GM23248 (cell line): Measurements from ENCODE around the gene ADGRL3. TPM values are rescaled to one million over a fixed set of nuclear protein-coding genes. Genes with fewer than 3 reads are reported as not detected.

ENCODE experiments used
- DNase-seq: peaks from one replicate; pipeline ENCODE4 v3.0.0-alpha.2; 2015
- H2AFZ ChIP-seq: fragments of 200-600 bp; sonication (generic); 2 replicates; pipeline ENCODE4 v1.6.1; 2016; ENCODE audit warnings: antibody characterized with exemption
- H3F3A ChIP-seq: fragments of 200-600 bp; sonication (generic); 2 replicates; pipeline ENCODE4 v1.6.1; 2016; ENCODE audit warnings: mild to moderate bottlenecking, antibody characterized with exemption, mixed run types; ENCODE audit not compliant: insufficient read depth
- H3K27ac ChIP-seq: fragments of 200-600 bp; sonication (generic); 2 replicates; pipeline ENCODE4 v1.5.1; 2016; ENCODE audit warnings: mild to moderate bottlenecking
- H3K27me3 ChIP-seq: fragments of 200-600 bp; sonication (generic); replicated peaks from 2 replicates; pipeline ENCODE4 v1.6.1; 2016; ENCODE audit warnings: mild to moderate bottlenecking; ENCODE audit not compliant: insufficient read depth
- H3K36me3 ChIP-seq: fragments of 200-600 bp; sonication (generic); 2 replicates; pipeline ENCODE4 v1.6.1; 2016; ENCODE audit warnings: low read depth, mild to moderate bottlenecking
- H3K4me1 ChIP-seq: fragments of 200-600 bp; sonication (generic); 2 replicates; pipeline ENCODE4 v1.6.1; 2016; ENCODE audit warnings: mild to moderate bottlenecking; ENCODE audit not compliant: insufficient read depth
- H3K4me2 ChIP-seq: fragments of 200-600 bp; sonication (generic); one replicate; pipeline ENCODE4 v1.6.1; 2016; ENCODE audit warnings: mild to moderate bottlenecking; ENCODE audit not compliant: unreplicated experiment
- H3K4me3 ChIP-seq: fragments of 200-600 bp; sonication (generic); 2 replicates; pipeline ENCODE4 v1.5.1; 2016; ENCODE audit warnings: mild to moderate bottlenecking
- H3K79me2 ChIP-seq: fragments of 200-600 bp; sonication (generic); 2 replicates; pipeline ENCODE4 v1.6.1; 2016; ENCODE audit warnings: mild to moderate bottlenecking; ENCODE audit not compliant: insufficient read depth
- H3K9ac ChIP-seq: fragments of 200-600 bp; sonication (generic); 2 replicates; pipeline ENCODE4 v1.6.1; 2016; ENCODE audit warnings: mild to moderate bottlenecking
- H3K9me2 ChIP-seq: fragments of 200-600 bp; sonication (generic); 2 replicates; pipeline ENCODE4 v1.6.1; 2016; ENCODE audit warnings: mixed run types, mild to moderate bottlenecking, moderate library complexity; ENCODE audit not compliant: insufficient read depth
- H3K9me3 ChIP-seq: fragments of 200-600 bp; sonication (generic); one replicate; pipeline ENCODE4 v1.6.1; 2017; ENCODE audit warnings: low read depth
- H4K20me1 ChIP-seq: fragments of 200-600 bp; sonication (generic); 2 replicates; pipeline ENCODE4 v1.6.0; 2016; ENCODE audit not compliant: insufficient read depth
- EZH2 ChIP-seq: fragments of 200-600 bp; sonication (generic); IDR thresholded peaks from 2 replicates; pipeline ENCODE4 v1.6.1; 2018; ENCODE audit warnings: antibody characterized with exemption, mild to moderate bottlenecking; ENCODE audit not compliant: insufficient read depth, poor library complexity, severe bottlenecking
- EZH2phosphoT487 ChIP-seq: fragments of 200-600 bp; sonication (generic); IDR thresholded peaks from 2 replicates; pipeline ENCODE4 v1.6.1; 2018; ENCODE audit warnings: antibody characterized with exemption, moderate library complexity, mild to moderate bottlenecking, low read depth; ENCODE audit not compliant: insufficient read depth
- WGBS, 2 experiments: methylation state at CpG; one replicate each; pipeline ENCODE4 v1.1.6; 2015 to 2017; ENCODE audit warnings: low lambda C conversion rate in 2 of 2, low coverage in 1 of 2; ENCODE audit errors: missing lambda C conversion rate in 2 of 2; 5-methylcytosine and 5-hydroxymethylcytosine counted together
- in situ Hi-C: fragments of 300-500 bp; cut with MboI; formaldehyde crosslinking; loops from 2 replicates; pipeline ENCODE4 v1.15.0; 2020
- polyA plus RNA-seq: library from polyadenylated mRNA; unstranded; fragments of >200 nt; fragmentation: Nextera tagmentation; extraction: Ambion mirVana; gene quantifications from 2 replicates; pipeline ENCODE4 v1.2.1, GENCODE V29; 2016
- total RNA-seq: library from RNA; depleted of rRNA; stranded (reverse); fragments of >200 nt; shearing (Covaris generic); gene quantifications from 2 replicates; pipeline ENCODE4 v1.2.3, GENCODE V29; 2014

The ADGRL3 gene
- total and polyA plus RNA-seq, 2 experiments from 2014 or later: not detected

DNA sequence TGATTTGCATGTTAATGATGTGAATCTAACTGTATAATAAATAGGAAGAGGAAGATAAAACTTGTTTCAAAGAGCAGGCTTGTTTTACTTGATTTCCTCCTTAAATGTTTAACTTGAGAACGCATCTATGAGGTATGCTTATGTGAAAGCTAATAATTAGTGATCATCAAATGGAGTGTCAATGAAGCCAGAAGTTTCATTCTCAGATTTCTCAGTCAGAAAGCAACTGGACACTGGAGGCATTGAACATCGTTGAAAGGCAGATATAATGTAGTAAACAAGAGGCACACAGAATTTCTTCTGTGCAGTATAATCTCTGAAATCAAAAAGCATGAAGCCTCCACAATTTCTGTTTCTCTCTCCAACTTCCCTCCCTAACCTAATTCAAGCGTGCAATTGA is 672.9 kb downstream of the ADGRL3 start:
- no peak overlapping the region for H3K27ac ChIP-seq
- H3K9me2 ChIP-seq: no peaks in the 10 kb centered on the region
- H3K4me3 ChIP-seq: no peak overlapping the region
- no peaks in the 10 kb centered on the region for H4K20me1 ChIP-seq
- no peaks in the 10 kb centered on the region for H3K27me3 ChIP-seq
- DNase-seq: no peak
- no peaks in the 10 kb centered on the region for H3K36me3 ChIP-seq
- H2AFZ ChIP-seq: no peak overlapping the region
- H3K79me2 ChIP-seq: no peaks in the 10 kb centered on the region
- 9 to 12% methylated on average over 3 of the region's 3 CpGs for WGBS, 2 experiments
- H3F3A ChIP-seq: no peaks in the 10 kb centered on the region
- in situ Hi-C loops: no loop called here
- no peak overlapping the region for H3K9ac ChIP-seq
- H3K9me3 ChIP-seq: no peaks in the 10 kb centered on the region
- H3K4me1 ChIP-seq: no peaks in the 10 kb centered on the region
- no peak for TF ChIP-seq EZH2phosphoT487
- TF ChIP-seq EZH2: no peak
- no peak overlapping the region for H3K4me2 ChIP-seq

DNA sequence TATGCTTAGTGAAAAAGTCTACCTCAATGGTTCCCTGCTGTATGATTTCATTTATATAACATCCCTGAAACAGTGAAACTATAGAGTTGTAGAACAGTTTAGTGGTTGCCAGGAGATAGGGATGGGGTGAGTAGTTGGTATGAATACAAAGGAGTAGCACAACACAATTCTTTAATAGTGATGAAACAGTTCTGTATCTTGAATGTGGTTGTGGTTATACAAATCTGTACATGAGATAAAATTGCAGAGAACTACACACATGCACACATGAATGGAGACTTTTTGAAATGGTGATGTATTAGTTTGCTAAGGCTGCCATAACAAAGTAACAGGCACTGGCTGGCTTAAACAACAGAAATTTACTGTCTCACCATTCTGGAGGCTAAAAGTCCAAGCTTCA is 677.1 kb downstream of the ADGRL3 start:
- Histone ChIP-seq H3K9me2 (no peaks in the 10 kb centered on the region), H2AFZ (no peak overlapping the region), H3F3A (no peaks in the 10 kb centered on the region), H3K4me1 (no peaks in the 10 kb centered on the region), H3K9ac (no peak overlapping the region), H3K4me3 (no peak overlapping the region), H3K9me3 (no peaks in the 10 kb centered on the region), H3K4me2 (no peak overlapping the region), H3K79me2 (no peaks in the 10 kb centered on the region), H3K36me3 (no peaks in the 10 kb centered on the region), H3K27me3 (no peaks in the 10 kb centered on the region), H4K20me1 (no peaks in the 10 kb centered on the region), H3K27ac (no peak overlapping the region)
- no peak for TF ChIP-seq EZH2
- TF ChIP-seq EZH2phosphoT487: no peak
- DNase-seq: no peak
- in situ Hi-C loops: no loop called here

- H3F3A ChIP-seq: no peaks in the 10 kb centered on the region
- H3K79me2 ChIP-seq: no peaks in the 10 kb centered on the region
- no peak overlapping the region for H3K9ac ChIP-seq
- no peaks in the 10 kb centered on the region for H3K4me1 ChIP-seq
- WGBS, 2 experiments: 21 to 22% methylated on average over 2 of the region's 2 CpGs
- H3K4me3 ChIP-seq: no peak overlapping the region
- in situ Hi-C loops: no loop called here
- H3K27ac ChIP-seq: no peak overlapping the region
- no peak overlapping the region for H3K4me2 ChIP-seq
- H3K36me3 ChIP-seq: no peaks in the 10 kb centered on the region
- no peak for DNase-seq
- no peaks in the 10 kb centered on the region for H3K9me2 ChIP-seq
- no peaks in the 10 kb centered on the region for H4K20me1 ChIP-seq
- TF ChIP-seq EZH2phosphoT487 (no peak), EZH2 (no peak)
- H3K9me3 ChIP-seq: no peaks in the 10 kb centered on the region
- H3K27me3 ChIP-seq: no peaks in the 10 kb centered on the region
- H2AFZ ChIP-seq: no peak overlapping the region
Measured at GRCh38 chr4:61877893-61878292, 677.8 kb downstream of the ADGRL3 start.

GRCh38 chr4:61882381-61882780 is 682.3 kb downstream of the ADGRL3 start:
- in situ Hi-C loops: no loop called here
- no peak overlapping the region for H3K4me3 ChIP-seq
- no peaks in the 10 kb centered on the region for H3K36me3 ChIP-seq
- H3K27ac ChIP-seq: no peak overlapping the region
- H3K9me3 ChIP-seq: no peaks in the 10 kb centered on the region
- no peak overlapping the region for H2AFZ ChIP-seq
- no peaks in the 10 kb centered on the region for H3K9me2 ChIP-seq
- WGBS, 2 experiments: 43 to 46% methylated on average over 2 of the region's 2 CpGs
- no peak for TF ChIP-seq EZH2
- no peak for TF ChIP-seq EZH2phosphoT487
- DNase-seq: no peak
- H3K27me3 ChIP-seq: no peaks in the 10 kb centered on the region
- H3K4me2 ChIP-seq: no peak overlapping the region
- no peaks in the 10 kb centered on the region for H3F3A ChIP-seq
- H3K79me2 ChIP-seq: no peaks in the 10 kb centered on the region
- no peaks in the 10 kb centered on the region for H4K20me1 ChIP-seq
- H3K9ac ChIP-seq: no peak overlapping the region
- H3K4me1 ChIP-seq: no peaks in the 10 kb centered on the region

GRCh38 chr4:61886131-61886530 is 686.0 kb downstream of the ADGRL3 start:
- no peak overlapping the region for H3K27ac ChIP-seq
- WGBS, 2 experiments: 27 to 38% methylated on average over 1 of the region's 1 CpG
- no peaks in the 10 kb centered on the region for H4K20me1 ChIP-seq
- DNase-seq: no peak
- H3K4me2 ChIP-seq: no peak overlapping the region
- H2AFZ ChIP-seq: no peak overlapping the region
- no peak overlapping the region for H3K9ac ChIP-seq
- H3K9me3 ChIP-seq: no peaks in the 10 kb centered on the region
- H3K36me3 ChIP-seq: no peaks in the 10 kb centered on the region
- no peaks in the 10 kb centered on the region for H3K79me2 ChIP-seq
- H3K4me1 ChIP-seq: no peaks in the 10 kb centered on the region
- no peak for TF ChIP-seq EZH2phosphoT487
- no peak for TF ChIP-seq EZH2
- in situ Hi-C loops: no loop called here
- H3K27me3 ChIP-seq: no peaks in the 10 kb centered on the region
- H3K4me3 ChIP-seq: no peak overlapping the region
- H3F3A ChIP-seq: no peaks in the 10 kb centered on the region
- H3K9me2 ChIP-seq: no peaks in the 10 kb centered on the region
